Breast epithelium (tissue), 3 donors: ENCODE results near the gene FXYD7.

ENCODE experiments used
- CTCF ChIP-seq, 3 donors: fragments of 450-650 bp; IDR thresholded peaks; one replicate each; pipeline ENCODE4 v1.5.1; 2016 to 2017; ENCODE audit warnings: antibody characterized with exemption in 3 of 3, mild to moderate bottlenecking in 3 of 3, moderate library complexity in 3 of 3
- POLR2A ChIP-seq: fragments of 450-650 bp; IDR thresholded peaks from one replicate; pipeline ENCODE4 v1.6.1; 2016; ENCODE audit warnings: antibody characterized with exemption, mild to moderate bottlenecking, moderate library complexity
- POLR2AphosphoS5 ChIP-seq, 3 donors: sonication (generic); formaldehyde crosslinking; IDR thresholded peaks; one replicate each; pipeline ENCODE4 v1.6.1; 2017; ENCODE audit warnings: antibody characterized with exemption in 3 of 3

DNA sequence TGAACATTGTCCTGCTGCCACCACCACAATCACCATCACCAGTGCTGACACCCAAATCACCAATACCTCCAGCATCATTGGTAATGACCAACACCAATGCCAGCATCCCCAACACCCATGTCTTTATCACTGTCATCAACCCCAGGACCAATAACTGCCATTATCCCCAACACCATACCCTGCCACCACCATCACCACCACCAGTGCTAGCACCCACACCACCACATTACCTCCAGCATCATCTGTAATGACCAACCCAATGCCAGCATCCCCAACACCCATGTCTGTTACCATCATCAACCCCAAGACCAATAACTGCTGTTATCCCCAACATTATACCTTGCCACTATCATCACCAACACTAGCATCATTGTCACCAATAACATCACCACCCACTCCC is 10.8 kb upstream of the FXYD7 start:
- no peak for TF ChIP-seq CTCF (IDR thresholded peaks at IDR 0.05)
- TF ChIP-seq POLR2A, result no peak
- TF ChIP-seq POLR2AphosphoS5 (IDR thresholded peaks at IDR 0.05), result no peak
